HCT116 (cell line): Measurements from ENCODE around the gene SLC25A28. TPM values are rescaled to one million over a fixed set of nuclear protein-coding genes. Genes with fewer than 3 reads are reported as not detected.

Experiments used
- ATAC-seq: fragments of 200-7000 bp; cut with Tn5 transposase; 2 replicates; pipeline ENCODE4 v1.9.1; 2020; ENCODE audit warnings: mild to moderate bottlenecking, moderate library complexity
- BruUV-seq: library from RNA; stranded (reverse); fragments of 400-500 nt; replicated peaks from 2 replicates; lab custom pipeline; 2021; lab: Mats Ljungman, UMichigan
- CTCF ChIA-PET: fragments of 300-600 bp; sonication (Branson Sonifier 250); formaldehyde crosslinking; loops from one replicate; lab custom pipeline; 2021; ENCODE audit warnings: antibody characterized with exemption; lab: Charles Lee
- POLR2A ChIA-PET: fragments of 300-600, 350-600 bp; sonication (Branson Sonifier 250); formaldehyde crosslinking; loops from one replicate; lab custom pipeline; 2021; ENCODE audit warnings: antibody characterized with exemption; lab: Charles Lee
- RAD21 ChIA-PET, 2 experiments: fragments of 300-600 bp; sonication (Branson Sonifier 250); formaldehyde crosslinking; loops; one replicate each; lab custom pipeline; 2023; ENCODE audit warnings: low total read pairs in 2 of 2; ENCODE audit not compliant: uncharacterized antibody in 2 of 2, unreplicated experiment in 2 of 2, low non-redundant PET in 1 of 2; lab: Charles Lee
- DNase-seq: peaks from one replicate; pipeline ENCODE4 v3.0.0-alpha.2; 2010; ENCODE audit warnings: low read depth, low spot score
- H2AFZ ChIP-seq: fragments of 200-600 bp; shearing (Covaris generic), sonication (generic); 2 replicates; pipeline ENCODE4 v1.6.1; 2017; ENCODE audit warnings: low read depth, mixed run types, mixed read lengths, antibody characterized with exemption, low read length; ENCODE audit not compliant: poor library complexity, severe bottlenecking
- H3K27ac ChIP-seq: 2 replicates; pipeline ENCODE4 v1.5.1; 2012; ENCODE audit warnings: low read depth, low read length
- H3K27me3 ChIP-seq: fragments of 200-600 bp; sonication (generic); 2 replicates; pipeline ENCODE4 v1.6.1; 2016; ENCODE audit warnings: mixed run types, low read length, mixed read lengths; ENCODE audit not compliant: insufficient read depth
- H3K36me3 ChIP-seq, 2 experiments: fragments of 200-500 bp in 1 of 2; fragments of 200-600 bp in 1 of 2; sonication (Bioruptor generic) in 1 of 2; sonication (generic) in 1 of 2; 2 replicates each; pipeline versions ENCODE4 v1.5.1 to v1.6.1; 2014 to 2016; ENCODE audit warnings: low read length in 2 of 2, inconsistent platforms in 1 of 2, mixed read lengths in 1 of 2, mixed run types in 1 of 2; ENCODE audit not compliant: insufficient read depth in 2 of 2, control insufficient read depth in 1 of 2
- H3K4me1 ChIP-seq, 2 experiments: fragments of 200-600 bp in 1 of 2; sonication (generic) in 1 of 2; 2 replicates each; pipeline versions ENCODE4 v1.5.1 to v1.6.1; 2012 to 2017; ENCODE audit warnings: low read length in 2 of 2, inconsistent platforms in 1 of 2, mild to moderate bottlenecking in 1 of 2, mixed read lengths in 1 of 2, mixed run types in 1 of 2, moderate library complexity in 1 of 2; ENCODE audit not compliant: insufficient read depth in 2 of 2, control insufficient read depth in 1 of 2
- H3K4me2 ChIP-seq: fragments of 200-600 bp; sonication (generic); 2 replicates; pipeline ENCODE4 v1.6.1; 2017; ENCODE audit warnings: mixed run types, low read length, mixed read lengths
- H3K4me3 ChIP-seq, 2 experiments: fragments of 200-600 bp in 1 of 2; sonication (generic) in 1 of 2; replicated peaks in 1 of 2; 2 replicates each; pipeline ENCODE4 v1.5.1; 2011 to 2016; ENCODE audit warnings: low read length in 2 of 2, control low read depth in 1 of 2, low read depth in 1 of 2, mild to moderate bottlenecking in 1 of 2, mixed read lengths in 1 of 2, mixed run types in 1 of 2
- H3K79me2 ChIP-seq: fragments of 200-600 bp; sonication (generic); 2 replicates; pipeline ENCODE4 v1.6.1; 2017; ENCODE audit warnings: mild to moderate bottlenecking, mixed run types, low read length, moderate library complexity, mixed read lengths; ENCODE audit not compliant: insufficient read depth
- H3K9ac ChIP-seq: fragments of 200-600 bp; sonication (generic); 2 replicates; pipeline ENCODE4 v1.6.1; 2016; ENCODE audit warnings: low read length, mixed read lengths
- H3K9me2 ChIP-seq: fragments of 200-600 bp; sonication (generic), shearing (Covaris generic); 2 replicates; pipeline ENCODE4 v1.6.1; 2017; ENCODE audit warnings: mixed run types, mild to moderate bottlenecking, moderate library complexity; ENCODE audit not compliant: insufficient read depth
- H3K9me3 ChIP-seq, 2 experiments: fragments of 200-500 bp in 1 of 2; fragments of 200-600 bp in 1 of 2; sonication (Bioruptor generic) in 1 of 2; sonication (generic) in 1 of 2; 2 replicates each; pipeline ENCODE4 v1.6.1; 2014 to 2017; ENCODE audit warnings: low read length in 2 of 2, mixed read lengths in 2 of 2, inconsistent platforms in 1 of 2, low read depth in 1 of 2, mild to moderate bottlenecking in 1 of 2, mixed run types in 1 of 2, moderate library complexity in 1 of 2; ENCODE audit not compliant: control insufficient read depth in 1 of 2, insufficient read depth in 1 of 2
- H4K20me1 ChIP-seq: fragments of 200-600 bp; sonication (generic), shearing (Covaris generic); 2 replicates; pipeline ENCODE4 v1.6.1; 2017; ENCODE audit warnings: mixed run types, mild to moderate bottlenecking, moderate library complexity; ENCODE audit not compliant: insufficient read depth
- EGR1 ChIP-seq: IDR thresholded peaks from 2 replicates; pipeline ENCODE4 v1.6.1; 2012; ENCODE audit warnings: low read depth
- ELF1 ChIP-seq: IDR thresholded peaks from 2 replicates; pipeline ENCODE4 v1.6.1; 2012; ENCODE audit warnings: low read depth, borderline replicate concordance
- SIN3A ChIP-seq: IDR thresholded peaks from 2 replicates; pipeline ENCODE4 v1.6.1; 2012; ENCODE audit warnings: low read depth
- TCF7L2 ChIP-seq: IDR thresholded peaks from 2 replicates; pipeline ENCODE4 v1.7.0; 2011; ENCODE audit warnings: borderline replicate concordance, inconsistent platforms; ENCODE audit not compliant: insufficient read depth, insufficient read length; ENCODE audit errors: extremely low read depth
- intact Hi-C: fragments of 100-400 bp; cut with micrococcal nuclease; formaldehyde crosslinking; loops from 2 replicates; pipeline ENCODE4 v1.10.0; 2022
- total RNA-seq: library from RNA; stranded (reverse); gene quantifications from one replicate; pipeline ENCODE4 v1.2.1, GENCODE V29; 2021; ENCODE audit not compliant: unreplicated experiment
- TF ChIP-seq, protein P1 (sequence below), 3 experiments: fragments of 200-600 bp in 1 of 3; sonication (generic) in 1 of 3; IDR thresholded peaks in 2 of 3; conservative IDR thresholded peaks in 1 of 3; 2 replicates each; pipeline ENCODE4 v1.5.1; 2012 to 2017; ENCODE audit warnings: low read depth in 2 of 3, low read length in 2 of 3, antibody characterized with exemption in 1 of 3, borderline replicate concordance in 1 of 3, control low read depth in 1 of 3, mild to moderate bottlenecking in 1 of 3, mixed read lengths in 1 of 3, mixed run types in 1 of 3, moderate library complexity in 1 of 3; ENCODE audit not compliant: insufficient read depth in 1 of 3
- TF ChIP-seq, protein P2 (sequence below): IDR thresholded peaks from 2 replicates; pipeline ENCODE4 v1.6.1; 2012; ENCODE audit warnings: low read depth

Gene SLC25A28
- total RNA-seq, 1 experiment from 2014 or later, result 59.5 TPM

DNA sequence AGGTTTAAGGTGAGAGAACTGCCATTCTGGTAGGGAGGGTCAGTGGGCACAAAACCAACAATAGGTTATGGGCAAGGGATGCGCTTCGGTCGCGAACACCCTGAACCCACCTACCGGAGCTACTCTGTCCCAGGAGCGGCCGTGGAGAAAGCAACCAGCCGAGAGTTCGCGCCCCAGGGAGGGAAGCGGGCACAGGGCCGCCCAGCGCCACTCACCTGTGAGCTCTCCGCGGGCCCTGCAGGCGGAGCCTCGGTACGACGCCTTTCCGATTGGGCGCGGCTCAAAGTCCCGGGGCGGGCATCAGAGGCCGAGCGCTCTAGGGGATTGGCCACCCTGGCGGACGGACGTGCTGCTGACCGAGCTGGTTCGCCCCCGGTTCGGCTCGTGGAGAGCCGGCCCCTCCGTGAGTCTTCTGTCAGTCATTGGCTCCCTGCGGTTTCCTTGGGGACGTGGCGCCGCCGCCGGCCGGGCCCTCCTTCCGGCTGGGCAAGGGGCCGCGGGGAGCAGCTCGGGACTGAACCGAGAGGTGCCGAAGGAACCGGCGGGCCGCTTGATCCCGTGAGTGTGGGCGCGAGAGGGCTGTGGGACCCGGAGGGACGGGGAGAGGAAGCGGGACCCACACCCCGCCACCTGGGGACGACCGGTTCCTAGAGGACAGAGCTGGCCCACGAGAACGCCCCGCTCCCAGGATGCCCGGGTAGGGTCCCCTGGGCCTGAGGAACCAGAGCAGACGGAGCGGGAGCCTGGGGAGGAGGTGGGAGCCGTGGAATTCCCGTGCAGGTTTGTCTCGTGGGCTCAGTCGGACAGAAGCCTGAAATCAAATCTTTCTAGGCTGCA, 39.0 kb upstream of the SLC25A28 start, which contains the start of gene ENTPD7 (continued):
- TF ChIP-seq, protein P1, sequence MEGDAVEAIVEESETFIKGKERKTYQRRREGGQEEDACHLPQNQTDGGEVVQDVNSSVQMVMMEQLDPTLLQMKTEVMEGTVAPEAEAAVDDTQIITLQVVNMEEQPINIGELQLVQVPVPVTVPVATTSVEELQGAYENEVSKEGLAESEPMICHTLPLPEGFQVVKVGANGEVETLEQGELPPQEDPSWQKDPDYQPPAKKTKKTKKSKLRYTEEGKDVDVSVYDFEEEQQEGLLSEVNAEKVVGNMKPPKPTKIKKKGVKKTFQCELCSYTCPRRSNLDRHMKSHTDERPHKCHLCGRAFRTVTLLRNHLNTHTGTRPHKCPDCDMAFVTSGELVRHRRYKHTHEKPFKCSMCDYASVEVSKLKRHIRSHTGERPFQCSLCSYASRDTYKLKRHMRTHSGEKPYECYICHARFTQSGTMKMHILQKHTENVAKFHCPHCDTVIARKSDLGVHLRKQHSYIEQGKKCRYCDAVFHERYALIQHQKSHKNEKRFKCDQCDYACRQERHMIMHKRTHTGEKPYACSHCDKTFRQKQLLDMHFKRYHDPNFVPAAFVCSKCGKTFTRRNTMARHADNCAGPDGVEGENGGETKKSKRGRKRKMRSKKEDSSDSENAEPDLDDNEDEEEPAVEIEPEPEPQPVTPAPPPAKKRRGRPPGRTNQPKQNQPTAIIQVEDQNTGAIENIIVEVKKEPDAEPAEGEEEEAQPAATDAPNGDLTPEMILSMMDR (IDR thresholded peaks at IDR 0.05 in 2 of 3, conservative IDR thresholded peaks at IDR 0.05 in 1 of 3; ENCODE audit: borderline replicate concordance in 1 of 3, insufficient read depth in 1 of 3, low read depth in 2 of 3, low read length in 2 of 3), result peak in 1 of 3 experiments; percentile 20; a peak in 1 of 6 replicates
- TF ChIP-seq TCF7L2, result peak; percentile 24
- TF ChIP-seq ELF1, result no peak
- TF ChIP-seq, all 23 proteins: peak for 10

DNA sequence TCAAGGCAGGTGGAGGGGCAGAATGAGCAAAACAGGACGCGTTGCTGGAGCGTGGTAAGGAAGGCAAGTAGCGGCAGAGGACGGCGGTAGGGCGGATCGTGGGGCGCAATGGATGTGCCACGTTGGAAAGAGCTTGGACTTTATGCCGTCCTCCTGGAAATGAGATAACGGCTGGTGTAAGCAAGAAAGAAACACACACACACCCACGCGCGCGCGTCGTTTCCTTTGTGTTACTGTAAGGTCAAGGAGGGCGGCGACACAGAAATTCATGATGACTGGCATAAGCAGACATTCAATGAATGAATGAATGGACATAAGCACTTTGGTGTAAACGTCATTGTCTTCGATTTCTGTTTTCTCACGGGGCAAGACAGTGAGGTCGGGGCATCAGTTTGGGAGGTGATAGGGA, 38.4 kb upstream of the SLC25A28 start:
- H3K9me2 ChIP-seq, result no peaks in the 10 kb centered on the region
- peak; percentile 5 for ATAC-seq
- H3K4me3 ChIP-seq, result peak overlapping the region; percentile 89 to 92
- ChIA-PET POLR2A (interaction anchor here (0.6 to 1.9 kb wide), 9 partner anchors 9 to 228 kb away, joined by 3 to 18 read pairs (median 3); partner anchors contain the start of genes GOT1 and SLC25A28), CTCF (interaction anchor here (0.8 to 1.4 kb wide), 6 partner anchors 10 to 270 kb away, joined by 3 to 7 read pairs (median 4); no protein-coding TSS in a partner anchor), RAD21 (no interaction called here)
- DNase-seq, result peak; percentile 12
- peak overlapping the region; percentile 34; the same call in 1 of the 2 replicates for H3K27ac ChIP-seq
- H3K9ac ChIP-seq, result peak overlapping the region; percentile 86
- H3K36me3 ChIP-seq, result peaks cover 2 to 4% of the 10 kb centered on the region in 2 experiments; a peak in 2 of 4 replicates
- no peaks in the 10 kb centered on the region for H3K9me3 ChIP-seq
- BruUV-seq, result TSS peak; percentile 68
- no peaks in the 10 kb centered on the region for H3K27me3 ChIP-seq
- H4K20me1 ChIP-seq, result no peaks in the 10 kb centered on the region
- intact Hi-C loops, result loop anchor here (1.0 kb wide), 1 partner anchor 37 kb away; no protein-coding TSS in a partner anchor
- peak overlapping the region; percentile 59 for H2AFZ ChIP-seq
- H3K4me2 ChIP-seq, result peak overlapping the region; percentile 89
- peaks cover 10% of the 10 kb centered on the region for H3K79me2 ChIP-seq
- peaks cover 6 to 30% of the 10 kb centered on the region in 2 experiments; a peak in 3 of 4 replicates for H3K4me1 ChIP-seq
- TF ChIP-seq, protein P2, sequence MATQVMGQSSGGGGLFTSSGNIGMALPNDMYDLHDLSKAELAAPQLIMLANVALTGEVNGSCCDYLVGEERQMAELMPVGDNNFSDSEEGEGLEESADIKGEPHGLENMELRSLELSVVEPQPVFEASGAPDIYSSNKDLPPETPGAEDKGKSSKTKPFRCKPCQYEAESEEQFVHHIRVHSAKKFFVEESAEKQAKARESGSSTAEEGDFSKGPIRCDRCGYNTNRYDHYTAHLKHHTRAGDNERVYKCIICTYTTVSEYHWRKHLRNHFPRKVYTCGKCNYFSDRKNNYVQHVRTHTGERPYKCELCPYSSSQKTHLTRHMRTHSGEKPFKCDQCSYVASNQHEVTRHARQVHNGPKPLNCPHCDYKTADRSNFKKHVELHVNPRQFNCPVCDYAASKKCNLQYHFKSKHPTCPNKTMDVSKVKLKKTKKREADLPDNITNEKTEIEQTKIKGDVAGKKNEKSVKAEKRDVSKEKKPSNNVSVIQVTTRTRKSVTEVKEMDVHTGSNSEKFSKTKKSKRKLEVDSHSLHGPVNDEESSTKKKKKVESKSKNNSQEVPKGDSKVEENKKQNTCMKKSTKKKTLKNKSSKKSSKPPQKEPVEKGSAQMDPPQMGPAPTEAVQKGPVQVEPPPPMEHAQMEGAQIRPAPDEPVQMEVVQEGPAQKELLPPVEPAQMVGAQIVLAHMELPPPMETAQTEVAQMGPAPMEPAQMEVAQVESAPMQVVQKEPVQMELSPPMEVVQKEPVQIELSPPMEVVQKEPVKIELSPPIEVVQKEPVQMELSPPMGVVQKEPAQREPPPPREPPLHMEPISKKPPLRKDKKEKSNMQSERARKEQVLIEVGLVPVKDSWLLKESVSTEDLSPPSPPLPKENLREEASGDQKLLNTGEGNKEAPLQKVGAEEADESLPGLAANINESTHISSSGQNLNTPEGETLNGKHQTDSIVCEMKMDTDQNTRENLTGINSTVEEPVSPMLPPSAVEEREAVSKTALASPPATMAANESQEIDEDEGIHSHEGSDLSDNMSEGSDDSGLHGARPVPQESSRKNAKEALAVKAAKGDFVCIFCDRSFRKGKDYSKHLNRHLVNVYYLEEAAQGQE, result no peak
- TF ChIP-seq TCF7L2, result no peak
- no peak for TF ChIP-seq SIN3A
- peak; percentile 57 for TF ChIP-seq EGR1
